Stimulated activated CD4-positive, alpha-beta T cell treated with anti-CD3 and anti-CD28 coated beads, Interleukin-2, amount 100 ng/mL, for 24 hours (primary cell): ENCODE data around the gene MSANTD2.

Experiments used
- DNase-seq, 2 donors: peaks; one replicate each; pipeline ENCODE4 v3.0.0-alpha.2; 2020

MSANTD2 gene

DNA sequence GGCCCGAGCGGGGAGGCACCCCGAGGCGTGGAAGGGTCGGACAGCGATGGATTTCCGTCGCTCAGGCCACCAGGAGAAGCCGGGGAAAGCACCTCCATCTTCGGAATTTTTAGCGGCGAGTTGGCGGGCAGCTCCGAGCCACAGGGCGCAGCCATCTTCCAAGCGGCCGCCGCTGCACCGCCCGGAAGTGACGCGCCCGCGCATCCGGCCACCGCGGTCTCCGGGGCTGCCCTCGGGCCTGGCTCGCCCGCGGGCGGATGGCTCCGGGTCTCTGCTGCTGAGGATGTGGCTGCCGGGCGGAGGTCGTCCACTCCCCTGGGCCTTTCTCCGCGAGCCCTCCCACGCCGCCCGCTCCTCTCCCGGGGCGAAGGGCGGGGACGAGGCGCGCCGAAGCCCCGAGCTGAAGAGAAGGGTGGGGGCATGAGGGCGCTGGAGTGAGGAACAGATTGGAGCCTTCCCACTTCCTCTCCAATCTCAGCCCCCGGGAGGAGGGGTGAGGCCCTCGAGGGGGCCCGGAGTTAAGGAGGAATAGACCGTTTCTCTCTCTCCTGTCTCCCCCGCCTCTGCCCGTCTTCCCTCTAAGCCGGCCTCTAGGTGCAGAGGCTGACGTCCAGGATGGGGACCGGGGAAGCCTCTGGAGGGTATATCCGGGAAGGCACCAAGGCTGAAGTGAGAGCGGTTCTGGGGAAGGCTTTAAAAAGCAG lies at the start of gene MSANTD2:
TSS of gene MSANTD2 (minus strand) at position 181 of the 704 bp plus-strand sequence. CDS start at position 155, 26 bp downstream.
- DNase-seq: peak; percentile 81 to 86

DNA sequence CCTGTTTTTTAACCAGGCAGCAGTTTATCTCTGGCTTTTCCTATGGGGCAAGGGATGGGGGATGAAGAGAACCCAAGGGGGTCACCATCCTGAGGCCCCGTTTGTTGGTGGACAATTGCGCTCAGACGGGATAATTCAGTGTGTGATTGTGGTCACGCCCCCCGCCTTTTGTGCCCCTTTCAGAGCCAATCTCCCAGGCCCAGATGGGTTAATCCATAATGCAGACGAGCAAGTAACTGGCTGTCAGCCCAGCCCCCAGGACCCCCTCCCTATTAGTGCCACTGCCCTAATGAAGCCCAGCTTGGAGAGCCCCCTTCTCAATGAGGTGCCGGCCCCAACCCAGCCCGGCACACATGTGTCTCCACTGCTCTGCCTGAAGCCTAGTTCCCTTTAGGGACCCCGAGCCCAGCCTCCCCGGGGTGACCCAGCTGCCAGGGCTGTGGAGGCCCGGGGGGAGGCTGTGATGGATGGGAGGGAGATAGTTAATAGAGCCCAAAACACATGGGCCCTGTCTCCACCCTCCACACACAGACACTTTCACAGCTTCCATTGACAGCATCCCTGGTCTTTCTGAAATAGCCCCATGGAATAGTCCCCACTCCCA lies 46.0 kb upstream of the MSANTD2 start:
- DNase-seq: no peak

DNA sequence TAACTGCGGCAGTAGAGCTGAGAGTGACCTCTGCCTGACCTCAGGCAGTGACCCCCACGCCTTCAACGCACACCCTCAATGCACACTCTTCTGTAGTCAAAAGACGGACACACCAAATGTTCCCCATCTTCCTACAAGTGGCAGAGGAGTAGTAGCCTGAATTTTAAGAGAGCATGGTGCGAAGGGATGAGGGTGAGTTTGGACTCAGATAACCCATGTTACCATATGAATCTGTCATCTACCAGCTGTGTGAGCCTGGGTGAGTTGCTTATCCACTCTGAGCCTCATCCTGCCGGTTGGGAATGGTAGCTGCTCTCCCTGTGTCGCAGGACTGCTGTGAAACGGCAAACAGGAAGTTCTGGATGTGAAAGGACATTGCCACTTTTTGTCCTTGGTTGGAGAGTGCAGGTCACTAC lies 44.5 kb upstream of the MSANTD2 start:
- DNase-seq: no peak

DNA sequence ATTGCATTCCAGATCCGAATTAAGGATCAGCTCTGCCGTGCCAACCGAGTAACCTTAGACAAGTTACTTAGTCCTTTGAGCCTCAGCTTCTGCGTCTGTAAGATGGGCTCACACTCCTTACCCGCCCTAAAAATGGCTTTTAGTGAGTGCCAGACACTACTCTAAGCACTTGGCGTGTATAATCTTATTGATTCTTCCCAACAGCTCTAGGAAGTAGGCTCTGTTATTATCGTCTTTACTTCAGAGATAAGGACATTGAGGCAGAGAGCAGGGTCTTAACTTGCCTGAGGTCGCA lies 43.4 kb upstream of the MSANTD2 start:
- DNase-seq: no peak

DNA sequence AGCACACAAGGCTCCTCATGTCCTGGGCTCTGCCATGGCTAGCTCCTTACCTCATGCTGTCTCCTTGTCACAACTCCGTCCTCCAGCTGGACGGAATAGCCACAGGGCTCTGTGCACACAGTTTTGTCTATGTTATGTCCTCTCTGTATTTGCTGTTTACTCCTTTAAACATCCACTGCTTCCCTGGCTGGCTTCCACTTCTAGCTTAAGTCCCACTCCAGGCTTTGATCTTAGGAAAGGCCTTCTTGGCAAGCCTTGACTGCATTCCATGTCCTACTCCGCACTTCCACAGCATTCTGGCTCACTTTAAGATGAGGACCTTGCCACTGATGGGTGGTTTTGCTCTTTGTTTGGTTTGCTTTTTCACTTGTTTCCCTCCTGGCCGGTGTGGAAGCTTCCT lies 42.1 kb upstream of the MSANTD2 start:
- no peak for DNase-seq

DNA sequence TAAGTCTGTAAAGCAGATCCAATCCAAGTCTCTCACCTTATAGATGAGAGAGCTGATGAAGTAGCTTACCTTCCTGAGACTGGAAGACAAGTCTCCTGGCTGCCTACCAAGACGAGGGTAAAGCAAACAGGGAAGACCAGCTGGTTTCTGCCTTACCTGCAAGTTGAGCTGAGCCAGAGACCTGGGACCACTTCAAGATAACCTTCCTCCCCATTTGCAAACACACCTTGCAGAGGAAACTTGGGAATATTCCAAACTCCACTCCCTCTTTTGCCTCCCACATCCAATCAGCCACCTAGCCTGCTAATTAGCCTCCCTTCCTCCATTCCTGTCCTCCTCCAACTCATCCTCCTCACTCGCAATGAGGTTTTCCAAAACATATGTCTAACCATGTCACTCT lies 41.6 kb upstream of the MSANTD2 start:
- no peak for DNase-seq

DNA sequence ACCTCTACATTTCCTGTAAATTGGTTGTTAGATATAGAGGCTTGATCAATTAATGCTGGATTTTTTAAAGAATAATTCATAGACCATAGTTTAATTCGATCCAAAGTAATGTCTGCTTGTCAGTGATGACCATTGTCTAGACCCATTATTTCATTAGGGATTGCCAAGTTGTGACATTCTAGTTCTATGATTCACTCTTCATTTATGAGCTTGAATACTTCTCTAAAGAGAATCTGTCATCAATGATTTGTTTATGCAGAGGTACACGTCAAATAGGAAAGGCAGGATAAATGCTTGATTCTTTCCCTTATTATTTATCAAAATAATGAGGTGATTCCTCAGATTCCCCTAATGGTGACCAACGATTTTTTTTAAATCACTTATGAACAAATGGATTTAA lies 41.0 kb upstream of the MSANTD2 start:
- no peak for DNase-seq

DNA sequence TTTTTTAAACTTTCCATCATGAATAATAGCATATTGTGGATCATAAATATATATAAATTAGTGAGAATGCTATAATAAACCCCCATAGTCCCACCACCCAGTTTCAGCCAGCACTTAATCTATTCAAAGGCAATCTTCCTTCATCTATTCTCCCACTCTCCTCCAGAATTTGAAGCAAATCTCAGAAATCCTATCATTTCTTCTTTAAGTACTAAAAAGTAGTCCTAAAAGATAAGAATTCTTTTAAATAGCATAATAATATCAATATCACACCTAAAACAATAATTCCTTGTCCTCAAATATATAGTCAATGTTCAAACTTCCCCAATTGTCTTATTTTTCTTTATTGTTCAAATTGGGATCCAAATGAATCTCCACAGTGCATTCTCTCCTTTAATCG lies 40.5 kb upstream of the MSANTD2 start:
- no peak for DNase-seq

DNA sequence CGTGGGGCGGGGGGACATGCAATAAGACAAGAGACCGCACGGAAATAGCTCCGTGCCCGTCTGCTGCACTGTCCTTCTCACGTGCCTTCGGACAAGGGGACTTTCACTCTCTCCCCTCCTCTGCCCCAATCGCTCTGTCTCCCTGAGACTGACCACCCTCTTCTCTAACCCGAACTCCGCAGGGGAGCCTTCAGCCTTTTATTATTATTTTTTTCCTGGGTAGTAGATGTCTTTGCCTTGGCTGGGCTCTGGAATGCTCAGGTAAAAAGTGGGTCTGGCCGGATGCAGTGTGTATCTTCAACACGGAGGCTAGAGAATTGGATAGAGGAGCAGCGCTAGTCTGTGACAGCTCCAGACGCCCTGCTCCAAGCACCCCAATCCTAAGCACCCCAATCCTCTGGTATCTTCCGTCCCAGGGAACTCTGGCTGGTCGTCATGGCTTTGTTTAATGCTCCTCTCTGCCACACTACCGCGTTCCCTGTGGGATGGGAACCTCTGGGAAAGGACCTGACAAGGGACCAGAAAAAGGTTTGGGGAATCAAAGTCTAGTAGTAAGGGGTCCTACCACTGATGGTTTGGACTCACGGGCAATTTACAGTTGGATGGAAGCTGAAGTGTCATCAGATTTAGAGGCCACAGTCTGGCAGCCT lies 39.9 kb upstream of the MSANTD2 start:
- DNase-seq: no peak

DNA sequence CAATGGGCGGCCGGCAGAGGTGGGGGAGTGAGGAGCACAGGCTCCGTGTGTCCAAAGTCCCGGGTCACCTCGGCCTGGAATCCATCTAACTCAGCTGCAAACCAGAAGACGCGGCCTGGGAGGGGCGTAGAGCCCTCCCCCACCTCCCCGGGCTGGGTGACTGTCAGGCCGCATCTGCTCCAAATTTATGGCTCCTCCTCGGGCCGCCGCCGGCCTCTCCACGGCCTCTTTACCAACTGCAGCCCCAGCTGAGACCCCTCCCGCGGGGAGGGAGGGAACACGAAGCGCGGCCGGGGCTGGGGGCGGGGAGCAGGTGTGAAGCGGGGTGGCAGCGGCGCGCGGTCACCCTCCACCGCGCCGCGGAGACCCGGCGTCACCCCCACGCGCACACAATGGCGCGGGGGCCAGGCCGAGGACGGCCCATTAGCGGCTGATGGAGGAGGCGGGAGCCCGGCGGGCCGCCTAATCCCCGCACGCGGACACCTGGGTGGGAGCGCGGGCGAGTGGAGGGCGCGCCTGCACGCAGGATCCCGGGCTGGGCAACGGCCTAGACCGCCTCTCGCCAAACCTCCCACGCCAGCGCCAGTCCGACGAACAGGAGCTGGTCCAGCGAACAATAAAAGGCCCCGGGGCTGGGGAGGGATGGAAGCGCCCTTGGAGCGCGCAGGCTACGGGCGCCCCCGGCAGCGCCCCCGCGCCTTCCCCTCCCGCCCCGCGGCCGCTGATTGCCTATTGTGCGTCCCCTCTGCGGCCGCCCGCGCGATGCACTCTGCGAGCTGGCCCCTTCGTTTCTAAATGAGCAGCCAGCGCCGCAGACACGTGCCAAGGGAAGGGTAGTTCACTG lies 39.1 kb upstream of the MSANTD2 start:
- peak in 1 of 2 donors; percentile 26 for DNase-seq

DNA sequence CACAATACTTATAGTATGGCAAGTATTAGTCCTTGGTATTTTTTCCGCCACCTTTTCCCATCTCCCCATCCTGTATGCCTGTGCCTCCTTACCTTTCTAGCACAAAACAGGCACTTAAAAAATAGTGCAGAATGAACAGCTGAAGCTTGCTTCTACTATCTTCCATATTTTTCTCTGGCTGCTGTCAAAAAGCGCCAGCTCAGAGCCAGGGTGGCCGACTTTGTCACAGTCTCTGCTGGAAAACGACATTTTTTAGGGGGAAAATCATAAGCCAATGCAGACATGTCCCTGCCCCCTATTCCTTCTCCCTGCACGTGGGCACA lies 38.6 kb upstream of the MSANTD2 start:
- DNase-seq: no peak

DNA sequence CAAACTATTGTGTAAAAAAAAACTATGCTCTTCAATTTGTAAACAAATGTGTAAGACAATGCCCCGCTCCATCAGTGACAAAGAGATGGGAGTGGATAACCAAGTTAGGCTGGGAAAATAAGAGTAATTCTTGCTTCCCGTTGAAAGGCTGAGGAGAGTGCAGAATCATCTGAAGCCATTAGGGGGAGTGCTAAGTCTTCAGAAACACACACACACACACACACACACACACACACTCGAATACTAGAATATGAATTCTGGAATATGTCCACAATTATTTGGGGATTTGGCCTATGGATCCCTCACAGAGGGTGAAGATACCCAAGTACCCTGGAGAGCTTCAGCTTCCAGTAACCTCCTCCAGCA lies 37.3 kb upstream of the MSANTD2 start:
- DNase-seq: no peak

DNA sequence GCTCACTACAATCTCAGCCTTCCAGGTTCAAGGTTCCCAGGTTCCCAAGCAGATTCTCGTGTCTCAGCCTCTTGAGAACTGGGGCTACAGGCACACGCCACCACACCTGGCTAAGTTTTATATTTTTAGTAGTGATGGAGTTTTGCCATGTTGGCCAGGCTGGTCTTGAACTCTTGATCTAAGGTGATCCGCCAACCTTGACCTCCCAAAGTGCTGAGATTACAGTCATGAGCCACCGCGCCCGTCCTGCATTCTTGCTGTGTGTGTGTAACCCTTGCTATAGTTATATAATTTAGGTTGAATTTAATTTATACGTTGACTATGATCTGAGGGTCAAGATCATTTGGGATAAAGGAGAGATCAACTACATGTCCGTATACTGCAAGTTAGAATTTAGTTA lies 35.7 kb upstream of the MSANTD2 start:
- no peak for DNase-seq

DNA sequence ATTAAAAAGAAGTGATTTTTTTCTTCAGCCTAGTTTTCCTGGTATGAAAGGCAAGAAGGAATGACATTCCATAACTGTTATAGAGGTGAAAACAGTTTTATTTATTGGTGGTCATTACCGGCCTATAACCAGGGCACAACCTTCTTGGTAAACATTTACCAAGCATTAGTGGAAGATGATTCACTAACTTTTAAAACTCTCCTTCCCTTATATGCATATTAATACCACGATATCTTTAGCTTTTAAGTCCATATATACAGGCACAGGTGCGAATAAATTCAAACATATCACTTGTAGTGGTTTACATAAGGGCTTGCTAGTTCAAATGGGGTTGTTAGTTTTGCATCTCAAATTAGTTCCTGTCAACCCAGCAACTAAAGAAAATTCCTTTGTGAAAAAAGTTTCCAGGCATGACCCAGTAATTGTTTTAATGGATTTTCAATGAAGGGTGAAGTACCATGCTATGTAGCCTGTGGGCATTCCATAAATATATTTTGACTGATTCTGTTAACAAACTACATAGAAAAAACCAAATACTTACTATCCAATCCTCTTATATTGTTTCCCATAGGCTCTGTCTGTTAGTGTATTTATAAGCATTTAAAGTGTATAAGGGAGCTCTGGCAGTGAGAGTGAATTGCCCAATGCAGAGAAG lies 34.4 kb upstream of the MSANTD2 start:
- DNase-seq: no peak

DNA sequence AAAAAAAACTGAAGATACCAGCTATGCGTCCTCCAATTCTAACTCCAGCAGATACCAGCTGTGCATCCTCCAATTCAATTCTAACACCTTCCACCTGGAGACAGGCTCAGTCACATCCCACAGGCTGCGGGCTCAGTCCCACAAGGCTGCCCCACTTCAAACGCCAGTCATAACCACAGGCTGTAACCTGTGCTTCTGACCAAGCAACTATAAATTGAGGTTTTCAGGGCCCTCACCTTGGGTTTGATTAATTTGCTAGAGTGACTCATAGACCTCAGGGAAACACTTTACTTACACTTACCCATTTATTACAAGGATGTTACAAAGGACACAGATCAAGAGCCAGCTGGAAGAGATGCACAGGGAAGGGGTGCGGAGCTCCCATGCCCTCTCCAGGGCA lies 32.4 kb upstream of the MSANTD2 start:
- DNase-seq: no peak

DNA sequence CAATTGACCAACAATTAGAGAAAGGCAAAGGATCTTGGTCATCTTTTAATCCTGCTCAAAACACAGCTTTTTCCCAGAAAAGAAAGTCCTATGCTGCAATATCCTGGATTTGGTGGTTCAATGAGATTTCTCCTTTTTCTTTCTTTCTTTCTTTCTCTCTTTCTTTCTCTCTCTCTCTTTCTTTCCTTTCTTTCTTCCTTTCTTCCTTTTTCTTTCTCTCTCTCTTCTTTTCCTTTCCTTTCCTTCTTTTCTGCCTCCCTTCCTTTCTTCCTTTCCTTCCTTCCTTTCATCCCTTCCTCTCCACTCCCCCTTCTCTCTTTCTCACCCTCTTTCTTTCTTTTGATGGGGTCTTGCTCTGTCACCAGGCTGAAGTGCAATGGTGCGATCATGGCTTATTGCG lies 31.7 kb upstream of the MSANTD2 start:
- no peak for DNase-seq

DNA sequence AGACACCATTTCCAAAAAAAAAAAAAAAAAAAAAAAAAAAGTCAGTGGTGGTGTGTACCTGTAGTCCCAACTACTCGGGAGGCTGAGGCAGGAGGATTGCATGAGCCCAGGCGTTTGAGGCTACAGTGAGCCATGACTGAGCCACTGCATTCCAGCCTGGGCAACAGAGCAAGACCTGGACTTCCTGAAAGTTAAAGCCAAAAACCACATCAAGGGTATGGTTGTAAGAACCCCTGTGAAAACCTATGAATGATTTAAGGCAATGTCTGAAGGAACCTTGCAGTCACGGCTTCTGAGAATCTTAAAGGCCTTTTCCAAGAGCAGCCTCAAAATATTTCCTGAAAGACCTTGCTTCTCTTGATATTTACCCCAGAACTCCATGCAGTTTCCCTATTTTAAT lies 30.5 kb upstream of the MSANTD2 start:
- DNase-seq: no peak

DNA sequence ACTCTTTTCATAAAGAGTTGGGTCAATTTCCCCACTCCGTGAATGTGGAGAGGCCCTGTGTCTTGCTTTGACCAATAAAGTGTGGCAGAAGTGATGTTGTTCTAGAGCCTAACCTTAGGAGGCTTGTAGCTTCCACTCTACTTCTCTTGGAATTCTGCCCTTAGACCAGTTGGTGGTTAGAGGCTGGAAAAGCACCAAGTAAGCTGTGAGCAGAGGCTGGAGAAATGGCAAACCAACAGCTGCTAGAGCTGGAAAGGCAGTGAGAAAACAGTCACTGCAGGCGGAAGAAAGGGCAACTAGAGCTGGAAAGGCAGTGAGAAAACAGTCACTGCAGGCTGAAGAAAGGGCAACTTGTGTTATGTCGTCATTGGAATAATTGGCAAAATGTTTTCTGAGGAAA lies 29.8 kb upstream of the MSANTD2 start:
- DNase-seq: no peak

DNA sequence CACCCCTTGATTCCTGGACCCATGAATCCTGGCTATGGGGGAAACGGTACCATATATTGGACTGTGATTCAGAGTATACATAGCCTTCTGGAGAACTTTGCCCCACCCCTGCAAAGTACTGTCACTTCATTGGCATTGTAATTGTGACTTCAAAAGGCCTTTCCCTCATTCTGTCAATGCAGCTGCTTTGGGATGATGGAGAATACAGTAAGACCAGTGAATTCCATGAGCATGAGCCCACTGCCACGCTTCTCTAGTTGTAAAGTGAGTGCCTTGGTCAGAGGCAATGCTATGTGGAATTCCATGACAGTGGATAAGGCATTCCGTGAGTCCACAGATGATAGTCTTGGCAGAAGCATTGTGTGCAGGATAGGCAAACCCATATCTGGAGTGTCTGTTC lies 25.7 kb upstream of the MSANTD2 start:
- DNase-seq: no peak

DNA sequence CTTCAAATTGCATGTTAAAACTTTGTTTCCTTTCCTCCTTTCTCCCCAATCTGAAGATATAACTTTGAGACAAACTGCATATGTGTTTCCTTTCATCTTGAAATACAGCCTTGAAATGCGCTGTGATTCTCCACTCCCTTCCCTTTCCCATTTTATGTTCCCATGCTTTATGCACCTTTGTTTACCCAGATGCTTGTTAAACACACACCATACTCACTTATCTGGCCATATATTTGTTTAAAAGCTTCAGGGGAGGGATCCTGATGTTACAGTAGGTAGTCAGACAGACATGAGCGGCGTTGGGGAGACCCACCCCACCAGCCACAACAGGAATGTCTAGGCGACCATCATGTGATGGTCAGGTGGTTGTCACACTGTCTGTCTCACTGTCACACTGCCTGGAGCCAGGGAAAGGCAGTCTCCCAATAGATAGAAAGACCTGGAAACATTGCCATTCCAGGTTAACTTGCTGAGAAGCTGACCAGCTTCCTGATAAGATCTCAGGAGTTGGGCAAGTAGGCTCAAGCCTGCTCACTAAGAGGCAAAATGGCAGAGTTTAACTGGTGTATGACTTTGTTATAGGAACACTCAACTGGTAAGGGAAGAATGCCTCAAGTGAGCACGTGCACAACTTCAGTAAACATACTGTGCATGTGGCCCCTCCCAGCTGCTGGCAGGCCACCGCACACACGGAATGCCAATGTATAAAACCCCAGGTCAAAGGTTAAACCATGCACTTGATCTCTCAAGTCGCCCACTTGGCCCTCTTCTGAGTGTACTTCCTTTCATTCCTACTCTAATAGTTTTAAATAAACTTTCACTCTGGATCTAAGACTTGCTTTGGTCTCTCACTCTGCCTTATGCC lies 23.5 kb upstream of the MSANTD2 start:
- DNase-seq: no peak

DNA sequence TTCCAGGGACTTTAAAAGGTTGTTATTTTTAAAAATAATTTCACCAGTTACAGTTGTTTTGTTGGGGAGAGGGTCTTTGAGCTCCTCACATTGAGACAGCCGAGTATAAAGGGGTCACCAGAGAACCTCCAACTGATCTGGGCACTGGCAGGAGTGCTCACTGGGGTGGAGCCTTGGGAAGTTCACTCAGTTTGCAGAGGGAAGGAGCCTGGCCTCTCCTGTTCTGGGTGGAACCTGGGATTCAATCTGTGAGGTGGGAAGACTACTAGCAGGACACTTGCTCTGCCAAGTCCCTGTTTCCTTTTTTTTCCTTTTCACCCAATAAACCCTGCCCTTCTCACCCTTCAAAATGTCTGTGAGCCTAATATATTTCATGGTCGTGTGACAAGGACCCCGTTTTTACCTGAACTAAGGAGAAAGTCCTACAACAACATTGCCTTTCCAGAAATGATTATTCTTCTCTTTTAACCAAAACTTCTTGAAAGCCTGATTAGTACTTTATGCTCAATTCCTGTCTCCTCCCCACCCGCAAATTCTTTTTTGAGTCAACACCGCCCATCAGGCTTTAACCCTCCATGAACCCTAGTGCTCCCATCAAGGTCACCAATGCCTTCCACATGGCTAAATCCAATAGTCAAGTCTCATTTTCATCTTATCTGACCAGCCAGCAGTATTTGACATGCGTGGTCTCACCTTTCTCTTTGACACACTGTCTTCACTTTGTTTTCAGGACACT lies 22.0 kb upstream of the MSANTD2 start:
- DNase-seq: no peak

DNA sequence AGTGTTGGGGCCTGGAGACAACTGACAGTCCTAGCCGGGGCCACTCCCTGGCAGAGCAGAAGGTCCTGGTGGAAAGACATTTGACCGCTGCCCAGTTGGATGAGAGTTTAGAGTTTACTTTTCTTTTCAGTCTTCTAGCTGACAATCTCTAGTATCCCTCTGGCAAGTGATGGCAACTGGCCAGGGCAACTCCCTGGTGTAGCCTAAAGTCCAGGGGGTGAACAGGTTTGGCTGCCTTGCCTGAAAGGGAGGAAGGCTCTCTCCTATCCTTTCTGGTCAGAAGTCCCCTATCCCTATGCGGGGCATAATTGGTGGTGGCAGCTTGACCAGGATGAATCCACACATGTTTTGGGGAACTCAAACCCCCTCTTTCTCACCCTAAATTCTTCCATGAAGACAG lies 16.8 kb upstream of the MSANTD2 start:
- DNase-seq: no peak
